Measurements from ENCODE around the gene AUP1. TPM values are rescaled to one million over a fixed set of nuclear protein-coding genes. Genes with fewer than 3 reads are reported as not detected.

Gene AUP1
- total RNA-seq, 4 donors from 2014 or later: 93.7 to 168 (median 112) TPM

DNA sequence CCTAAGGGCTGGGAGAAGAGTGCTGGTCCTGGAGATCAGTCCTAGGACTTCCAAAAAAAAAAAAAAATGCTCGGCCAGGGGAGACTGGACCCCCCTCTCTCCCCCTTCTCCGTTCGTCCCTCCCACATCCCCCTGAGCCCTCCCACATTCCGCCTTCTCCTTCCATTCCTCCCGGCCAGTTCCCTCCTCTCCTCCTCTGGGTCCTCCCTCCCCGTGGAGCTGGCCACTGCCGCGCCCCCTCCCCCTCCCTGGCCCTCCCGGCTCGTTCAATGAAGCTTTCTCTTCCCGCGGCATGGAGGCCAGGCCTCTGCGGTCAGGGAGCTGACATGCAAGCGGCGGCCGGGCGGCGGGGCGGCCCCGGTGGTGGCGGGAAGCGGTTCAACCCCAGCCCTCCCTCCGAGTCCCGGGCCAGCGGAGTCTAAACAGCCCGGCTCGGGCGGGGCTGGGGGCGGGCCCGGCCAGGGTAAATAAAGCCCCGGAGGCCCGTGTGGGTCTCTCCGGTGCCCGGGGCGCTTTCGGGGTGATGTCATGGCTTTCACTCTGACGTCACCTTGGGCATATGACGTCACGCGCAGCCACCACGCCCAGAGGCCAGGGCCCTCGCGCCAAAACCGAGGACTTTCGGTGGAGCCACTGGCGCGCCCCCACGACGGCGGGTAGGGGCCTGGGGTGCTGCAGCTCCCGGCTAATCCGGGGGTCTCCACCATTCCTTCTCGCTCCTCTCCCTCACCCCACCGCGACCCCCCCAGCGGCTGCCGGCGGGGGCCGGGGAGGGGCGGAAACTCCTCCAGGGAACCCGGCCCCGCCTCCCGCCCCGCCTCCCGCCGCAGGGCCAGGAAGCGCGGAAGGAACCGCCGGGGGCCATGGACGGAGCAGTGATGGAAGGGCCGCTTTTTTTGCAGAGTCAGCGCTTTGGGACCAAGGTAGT, 24.6 kb upstream of the AUP1 start, which contains the start of the genes DOK1 and LOXL3:
Gene DOK1, plus strand, starts transcription at position 829 of the 928 bp plus-strand sequence. Its CDS starts 35 bp downstream, at position 864.
Gene LOXL3, minus strand, starts transcription at position 51 of the 928 bp plus-strand sequence. CDS start 1,308 bp downstream, outside the sequence.
- TF ChIP-seq, protein P1, sequence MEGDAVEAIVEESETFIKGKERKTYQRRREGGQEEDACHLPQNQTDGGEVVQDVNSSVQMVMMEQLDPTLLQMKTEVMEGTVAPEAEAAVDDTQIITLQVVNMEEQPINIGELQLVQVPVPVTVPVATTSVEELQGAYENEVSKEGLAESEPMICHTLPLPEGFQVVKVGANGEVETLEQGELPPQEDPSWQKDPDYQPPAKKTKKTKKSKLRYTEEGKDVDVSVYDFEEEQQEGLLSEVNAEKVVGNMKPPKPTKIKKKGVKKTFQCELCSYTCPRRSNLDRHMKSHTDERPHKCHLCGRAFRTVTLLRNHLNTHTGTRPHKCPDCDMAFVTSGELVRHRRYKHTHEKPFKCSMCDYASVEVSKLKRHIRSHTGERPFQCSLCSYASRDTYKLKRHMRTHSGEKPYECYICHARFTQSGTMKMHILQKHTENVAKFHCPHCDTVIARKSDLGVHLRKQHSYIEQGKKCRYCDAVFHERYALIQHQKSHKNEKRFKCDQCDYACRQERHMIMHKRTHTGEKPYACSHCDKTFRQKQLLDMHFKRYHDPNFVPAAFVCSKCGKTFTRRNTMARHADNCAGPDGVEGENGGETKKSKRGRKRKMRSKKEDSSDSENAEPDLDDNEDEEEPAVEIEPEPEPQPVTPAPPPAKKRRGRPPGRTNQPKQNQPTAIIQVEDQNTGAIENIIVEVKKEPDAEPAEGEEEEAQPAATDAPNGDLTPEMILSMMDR (IDR thresholded peaks at IDR 0.05): peak in 1 of 6 experiments; percentile 23
- peak in 1 of 2 donors; percentile 42 for TF ChIP-seq POLR2A (IDR thresholded peaks at IDR 0.05)
- 2 to 3% methylated on average over 20 to 22 of the region's 73 CpGs for WGBS, 2 donors
- H3K4me3 ChIP-seq (replicated peaks in 1 of 3): peak within 1 kb of the TSS; percentile 66 to 94 (median 89)

DNA sequence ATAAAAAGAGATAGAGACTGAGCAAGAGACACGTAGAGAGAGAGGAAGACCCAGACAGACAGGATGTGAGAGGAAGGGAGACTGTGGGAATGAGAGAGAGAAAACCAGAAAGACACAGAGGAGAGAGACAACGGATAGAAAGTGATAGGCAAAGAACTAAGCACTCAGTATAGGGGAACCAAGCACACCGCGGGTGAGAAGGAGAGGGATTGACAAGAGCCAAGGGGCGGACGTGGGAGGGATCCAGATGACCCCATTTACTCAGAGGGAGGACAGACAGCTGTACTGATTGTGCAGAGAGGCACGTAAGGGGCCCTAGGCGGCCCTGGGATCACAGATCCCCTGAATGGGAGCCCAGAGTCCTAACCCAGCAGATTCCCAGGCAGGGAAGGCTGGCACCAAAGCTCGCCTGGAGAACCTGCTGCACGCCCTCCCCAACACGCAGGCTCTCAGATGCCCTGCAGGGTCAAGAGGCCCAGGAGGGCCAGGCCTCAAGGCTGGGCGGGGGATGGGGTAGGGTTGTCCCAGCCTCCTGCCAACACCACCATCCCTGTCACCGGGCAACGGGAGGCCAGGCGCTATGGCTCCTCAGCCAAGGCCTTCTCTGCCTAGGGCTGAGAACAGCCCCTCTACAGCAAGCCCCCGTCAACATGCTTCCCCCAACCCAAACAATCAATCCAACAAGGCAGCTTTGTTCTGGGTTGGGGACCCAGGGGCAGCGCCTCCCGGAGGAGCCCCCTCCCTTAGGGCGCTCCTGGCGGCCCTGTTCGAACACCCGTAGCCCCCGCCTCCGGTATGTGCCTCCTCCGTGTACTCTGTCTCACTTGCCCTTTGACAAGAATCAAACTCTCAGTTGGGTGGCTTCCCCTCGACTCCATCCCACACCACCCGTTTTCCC, 23.7 kb upstream of the AUP1 start:
- Histone ChIP-seq H3K27ac (peak overlapping the region in 1 of 3 donors; percentile 89), H3K4me3 (replicated peaks in 1 of 3) (peak overlapping the region in 1 of 3 donors; percentile 89), H3K36me3 (peaks cover 0 to 6% of the 10 kb centered on the region in 2 donors), H3K9me3 (no peaks in the 10 kb centered on the region), H3K27me3 (no peaks in the 10 kb centered on the region), H3K4me1 (peaks cover 8 to 15% of the 10 kb centered on the region in 2 donors)
- intact Hi-C loops (cut with DNase I): no loop called here
- peak in 1 of 2 donors; percentile 19 for DNase-seq
- TF ChIP-seq POLR2A (IDR thresholded peaks at IDR 0.05): no peak
- TF ChIP-seq, protein P1 (IDR thresholded peaks at IDR 0.05): no peak
- WGBS, 2 donors: 51 to 57% methylated on average over 23 to 25 of the region's 27 CpGs

More for the DNA sequence above, 24.6 kb upstream of the AUP1 start, which contains the start of the genes DOK1 and LOXL3:
- no peaks in the 10 kb centered on the region for H3K27me3 ChIP-seq
- peak; percentile 86 to 88 for DNase-seq
- H3K9me3 ChIP-seq: no peaks in the 10 kb centered on the region
- peaks cover 7 to 15% of the 10 kb centered on the region in 2 donors for H3K4me1 ChIP-seq
- H3K36me3 ChIP-seq: peaks cover 0 to 6% of the 10 kb centered on the region in 2 donors
- intact Hi-C loops (cut with DNase I): no loop called here
- peak within 1 kb of the TSS; percentile 75 to 89 (median 86) for H3K27ac ChIP-seq

DNA sequence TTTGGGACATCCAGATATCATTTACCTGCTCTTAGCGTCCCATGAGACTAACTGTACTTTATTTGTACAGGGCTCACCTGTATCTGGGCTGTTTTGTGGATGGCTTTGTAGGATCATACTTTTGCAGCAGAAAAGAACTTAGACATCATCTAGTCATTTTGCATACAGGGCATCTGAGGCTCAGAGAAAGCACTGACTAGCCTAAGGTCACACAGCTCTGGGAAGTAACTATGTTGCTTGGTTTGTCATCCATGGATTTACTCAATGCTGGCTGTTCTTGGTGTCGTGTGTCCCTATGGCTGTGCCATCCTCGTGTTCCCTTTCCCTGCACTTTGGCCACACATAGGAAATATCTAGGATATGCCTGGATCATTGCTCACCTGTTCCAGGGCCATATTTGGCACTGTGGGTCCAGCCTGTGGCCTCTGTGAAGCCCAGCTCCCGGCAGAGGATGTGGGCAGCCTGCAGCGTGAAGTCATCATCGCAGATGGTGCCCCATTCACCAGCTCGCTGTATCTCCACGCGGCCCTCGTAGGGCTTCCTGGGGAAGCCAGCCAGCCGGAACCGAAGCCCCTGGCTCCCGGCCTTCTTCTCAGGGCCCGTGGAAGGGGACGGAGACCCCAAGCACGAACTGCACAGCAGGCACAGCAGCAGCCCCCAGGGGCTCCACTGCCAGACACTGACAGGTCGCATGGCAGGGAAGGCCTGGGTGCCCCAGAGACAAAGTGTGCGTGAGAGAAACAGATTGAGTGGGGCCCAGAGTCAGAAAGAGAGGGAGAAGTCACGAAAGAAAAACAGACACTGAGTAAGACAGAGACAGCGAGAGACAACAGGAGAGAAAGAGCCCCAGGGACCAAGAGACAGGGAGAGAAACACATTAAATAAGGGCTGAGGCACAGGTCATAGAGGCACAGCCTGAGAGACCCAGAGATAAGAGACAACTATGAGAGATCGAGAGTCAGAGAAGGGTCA, 22.7 kb upstream of the AUP1 start:
- no peaks in the 10 kb centered on the region for H3K9me3 ChIP-seq
- 75 to 84% methylated on average over 19 to 21 of the region's 21 CpGs for WGBS, 2 donors
- peaks cover 0 to 6% of the 10 kb centered on the region in 2 donors for H3K36me3 ChIP-seq
- H3K4me3 ChIP-seq (replicated peaks in 1 of 3): no peak overlapping the region
- intact Hi-C loops (cut with DNase I): no loop called here
- no peak overlapping the region for H3K27ac ChIP-seq
- H3K27me3 ChIP-seq: no peaks in the 10 kb centered on the region
- DNase-seq: no peak
- H3K4me1 ChIP-seq: peaks cover 8 to 15% of the 10 kb centered on the region in 2 donors
- TF ChIP-seq POLR2A (IDR thresholded peaks at IDR 0.05): no peak
- TF ChIP-seq, protein P1 (IDR thresholded peaks at IDR 0.05): no peak

DNA sequence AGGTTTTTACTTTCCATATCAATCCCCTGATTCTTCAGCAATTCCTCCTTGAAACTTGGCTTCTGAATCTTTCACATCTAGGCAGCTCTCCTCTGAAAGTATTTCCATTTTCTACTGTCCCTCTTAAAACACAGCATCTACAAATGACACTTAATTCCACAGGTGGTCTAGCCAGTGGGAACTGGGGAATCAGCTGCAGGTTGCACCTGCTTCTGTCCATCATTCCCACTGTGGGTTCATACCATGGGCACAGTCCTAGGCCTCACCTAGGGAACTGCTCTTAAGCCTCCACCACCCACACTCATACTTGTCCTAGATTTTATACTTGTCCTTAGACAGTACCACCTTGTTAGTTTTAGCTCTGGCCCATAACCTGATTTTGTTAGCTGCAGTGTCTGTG, 22.0 kb upstream of the AUP1 start:
- Histone ChIP-seq H3K9me3 (no peaks in the 10 kb centered on the region), H3K27me3 (no peaks in the 10 kb centered on the region), H3K4me1 (peaks cover 8 to 15% of the 10 kb centered on the region in 2 donors), H3K4me3 (replicated peaks in 1 of 3) (no peak overlapping the region), H3K27ac (no peak overlapping the region), H3K36me3 (peaks cover 0 to 2% of the 10 kb centered on the region in 2 donors)
- TF ChIP-seq, protein P1 (IDR thresholded peaks at IDR 0.05): no peak
- TF ChIP-seq POLR2A (IDR thresholded peaks at IDR 0.05): no peak
- DNase-seq: no peak
- intact Hi-C loops (cut with DNase I): no loop called here

Data from thyroid gland (tissue), 4 donors.